ENCODE results near the gene SLC4A4.

SLC4A4 gene

DNA sequence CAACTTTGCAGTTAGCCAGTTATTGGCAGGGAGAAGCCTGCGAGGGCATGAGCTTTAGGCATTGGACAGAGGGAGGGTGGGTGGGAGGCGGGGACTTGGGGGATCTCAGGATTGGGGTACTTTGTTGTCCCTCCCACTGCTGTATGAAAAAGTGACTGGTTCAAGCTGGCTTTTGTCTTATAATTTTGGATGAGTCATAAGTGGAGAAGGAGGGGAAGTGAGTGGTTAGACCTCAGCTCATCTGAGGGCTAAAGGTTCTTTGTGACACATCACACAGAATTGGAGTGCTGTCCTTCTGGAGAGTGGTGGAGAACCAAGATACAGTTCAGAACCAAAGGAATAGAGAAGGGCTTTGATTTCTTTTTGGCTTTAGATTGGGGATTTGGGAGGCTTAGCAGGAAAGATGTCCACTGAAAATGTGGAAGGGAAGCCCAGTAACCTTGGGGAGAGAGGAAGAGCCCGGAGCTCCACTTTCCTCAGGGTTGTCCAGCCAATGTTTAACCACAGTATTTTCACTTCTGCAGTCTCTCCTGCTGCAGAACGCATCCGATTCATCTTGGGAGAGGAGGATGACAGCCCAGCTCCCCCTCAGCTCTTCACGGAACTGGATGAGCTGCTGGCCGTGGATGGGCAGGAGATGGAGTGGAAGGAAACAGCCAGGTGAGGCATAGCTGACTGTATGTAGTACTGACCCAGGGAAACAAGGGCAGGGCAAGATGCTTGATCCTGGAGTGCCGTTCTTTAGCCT is at the start of gene SLC4A4:
TSS of gene SLC4A4 (plus strand) at position 175 of the 748 bp plus-strand sequence.
- DNase-seq (ENCODE audit: low spot score): no peak

DNA sequence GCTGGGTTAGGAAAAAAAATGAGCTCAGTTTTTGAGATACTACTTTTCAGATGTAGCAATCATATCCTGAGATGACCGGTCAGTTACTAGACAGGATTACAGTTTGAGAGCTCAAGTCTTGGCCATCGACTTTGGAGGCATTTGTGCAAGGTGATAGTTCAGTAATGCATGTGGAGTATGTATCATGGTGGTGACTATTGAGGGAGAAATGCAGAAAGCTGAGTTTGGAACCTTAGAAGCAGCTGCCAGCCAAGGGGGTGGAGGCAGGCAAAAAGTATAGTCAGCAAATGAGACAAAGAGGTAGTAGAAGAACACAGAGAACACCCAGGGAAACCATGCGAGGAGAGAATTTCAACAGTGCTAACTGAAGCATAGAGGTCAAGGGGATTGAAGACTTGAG is 48.7 kb upstream of the SLC4A4 start:
- no peak for DNase-seq (ENCODE audit: low spot score)

DNA sequence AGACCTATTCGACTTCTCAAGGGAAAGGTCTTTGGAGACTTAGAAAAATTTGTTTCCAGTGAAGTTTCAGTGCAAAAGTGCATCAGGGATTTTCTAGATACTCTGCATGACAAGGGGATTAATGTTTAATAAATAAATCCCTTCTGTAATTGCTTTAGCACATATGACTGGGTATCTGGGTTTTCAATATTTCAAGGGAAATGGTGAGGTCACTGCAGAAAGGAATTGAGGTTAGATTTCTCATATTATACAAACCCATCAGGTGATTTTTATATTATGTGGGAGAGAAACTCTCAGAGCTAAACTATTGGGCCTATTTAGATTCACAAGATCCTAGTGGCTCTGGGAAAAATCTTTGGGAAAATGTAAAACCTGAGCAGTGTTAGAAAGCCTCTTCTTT is 48.3 kb upstream of the SLC4A4 start:
- DNase-seq (ENCODE audit: low spot score): no peak

DNA sequence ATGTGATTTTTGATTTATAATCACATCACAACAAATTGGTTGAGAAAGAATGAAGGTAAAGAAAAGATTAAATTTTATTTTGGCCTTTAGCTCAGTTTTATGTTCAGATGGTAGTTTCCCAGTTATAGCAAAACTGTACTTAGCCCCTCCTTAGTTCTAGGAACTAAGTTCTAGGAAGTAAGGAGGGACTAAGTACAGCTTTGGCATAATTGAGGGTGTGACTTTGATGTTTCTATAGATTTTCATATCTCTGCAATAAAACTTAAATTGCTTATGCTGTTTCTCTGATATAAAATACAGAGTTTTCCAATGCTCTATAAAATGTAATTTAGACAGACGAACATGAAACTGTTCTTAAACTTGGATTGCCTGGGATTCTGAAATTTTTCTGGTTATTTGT is 46.6 kb upstream of the SLC4A4 start:
- no peak for DNase-seq (ENCODE audit: low spot score)

DNA sequence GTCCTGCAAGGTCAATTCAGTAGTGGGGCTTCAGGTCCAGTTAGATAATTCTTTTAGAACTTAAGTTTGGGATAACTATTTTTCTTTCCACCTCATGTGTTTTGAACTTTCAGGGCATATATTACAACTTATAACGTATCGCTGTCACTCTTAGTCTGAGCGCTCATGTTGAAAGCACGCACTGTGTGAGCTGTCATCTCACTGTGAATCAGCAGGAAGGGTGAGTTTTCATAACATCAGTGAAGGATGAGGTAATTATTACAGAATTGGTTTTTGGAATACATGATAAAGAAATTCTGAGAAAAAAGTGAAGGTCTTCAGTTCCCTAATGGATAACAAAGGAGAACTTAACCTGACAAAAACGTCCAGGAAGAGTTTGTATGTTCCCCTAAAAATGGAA is 45.1 kb upstream of the SLC4A4 start:
- DNase-seq (ENCODE audit: low spot score): no peak

DNA sequence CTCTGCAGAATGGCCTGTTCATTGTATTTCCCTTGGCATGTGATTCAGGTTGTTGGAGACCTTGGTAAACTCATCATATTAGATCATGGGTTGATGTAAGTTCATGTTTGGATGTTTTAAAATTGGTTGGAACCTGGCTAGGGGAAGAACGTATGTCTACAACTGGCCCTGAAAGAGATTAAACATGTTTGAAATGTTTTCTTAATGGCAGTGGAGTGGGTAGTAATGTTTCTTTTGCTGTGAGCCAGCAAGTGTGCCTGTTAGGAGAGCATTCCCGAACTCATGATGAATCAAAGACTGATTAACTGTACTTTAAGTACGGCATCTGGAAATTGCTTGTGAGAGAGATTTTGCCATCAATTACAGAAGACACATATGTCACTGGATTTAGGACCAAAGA is 44.5 kb upstream of the SLC4A4 start:
- no peak for DNase-seq (ENCODE audit: low spot score)

DNA sequence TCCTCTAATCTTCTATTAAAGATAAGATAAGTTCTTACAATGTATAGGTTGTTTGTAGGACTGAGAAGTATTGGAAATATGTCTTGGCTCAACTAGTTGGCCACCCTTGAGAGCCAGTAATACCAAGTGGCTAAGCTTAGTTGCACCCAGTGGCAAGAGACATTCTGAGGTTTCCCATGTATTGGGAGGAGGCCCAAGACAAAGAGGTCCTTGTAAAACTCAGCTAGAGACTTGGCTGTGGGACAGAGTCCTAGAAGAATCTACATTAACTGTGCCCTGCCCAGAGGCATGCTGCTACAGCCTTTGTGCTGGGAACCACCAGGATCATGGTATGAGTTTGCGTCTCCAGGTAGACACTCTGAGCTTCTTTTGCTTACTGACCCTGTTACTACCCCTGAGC is 41.9 kb upstream of the SLC4A4 start:
- DNase-seq (ENCODE audit: low spot score): no peak

DNA sequence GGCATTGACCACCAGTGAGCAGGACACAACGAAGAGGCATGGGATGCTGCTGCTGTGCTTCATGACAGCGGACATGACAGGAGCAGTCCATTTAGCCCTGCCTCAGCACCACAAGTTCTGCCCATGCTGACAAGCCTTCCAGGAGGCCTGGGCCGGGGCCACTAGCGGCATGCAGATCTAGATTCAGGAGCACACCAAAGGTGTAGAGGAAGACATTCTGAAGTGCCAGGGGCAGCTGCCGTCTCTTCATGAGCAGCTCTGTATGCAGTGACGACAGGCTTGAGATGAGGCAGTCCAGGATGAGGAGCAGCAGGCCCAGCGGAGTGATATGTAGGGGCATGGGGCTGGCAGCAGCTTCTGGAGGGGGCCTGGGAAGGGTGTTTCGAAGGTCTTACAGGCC is 38.5 kb upstream of the SLC4A4 start:
- no peak for DNase-seq (ENCODE audit: low spot score)

DNA sequence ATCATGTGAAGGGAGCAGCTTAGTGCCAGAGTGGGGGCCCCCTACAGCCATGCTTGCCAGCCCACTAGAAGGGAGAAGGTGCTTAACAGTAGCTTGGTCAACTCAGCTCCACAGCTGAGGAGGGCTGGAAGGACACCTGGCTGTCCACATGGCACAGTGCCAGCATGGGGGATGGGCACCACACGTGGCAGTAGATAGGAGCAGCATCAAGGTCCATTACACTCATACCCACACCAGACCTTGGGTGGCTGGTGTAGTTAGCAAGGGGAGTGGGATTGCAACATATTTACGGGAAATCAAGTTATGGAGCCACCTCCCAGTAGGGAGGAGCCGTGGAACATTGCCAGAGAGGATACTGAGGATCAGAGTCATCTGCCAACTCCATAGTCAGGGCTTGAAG is 37.9 kb upstream of the SLC4A4 start:
- no peak for DNase-seq (ENCODE audit: low spot score)

DNA sequence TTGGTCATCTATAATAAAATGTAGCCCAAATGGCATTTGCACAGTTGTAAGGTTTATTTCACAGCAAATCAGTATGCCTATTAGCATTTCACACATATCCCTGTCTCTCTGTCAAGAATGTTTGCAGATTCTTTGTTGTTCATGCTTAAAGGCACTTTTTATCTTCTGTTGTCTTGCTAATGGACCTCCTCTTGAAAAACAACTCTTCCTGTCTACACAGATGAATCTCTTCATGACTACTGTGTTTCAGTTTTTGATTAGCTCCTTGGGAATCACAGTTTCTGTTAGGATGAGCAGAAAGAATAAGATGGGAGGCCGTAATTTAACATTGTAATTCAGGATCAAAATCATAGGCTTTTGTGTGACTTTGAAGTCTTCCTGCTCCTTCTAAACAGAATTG is 35.5 kb upstream of the SLC4A4 start:
- DNase-seq (ENCODE audit: low spot score): no peak

DNA sequence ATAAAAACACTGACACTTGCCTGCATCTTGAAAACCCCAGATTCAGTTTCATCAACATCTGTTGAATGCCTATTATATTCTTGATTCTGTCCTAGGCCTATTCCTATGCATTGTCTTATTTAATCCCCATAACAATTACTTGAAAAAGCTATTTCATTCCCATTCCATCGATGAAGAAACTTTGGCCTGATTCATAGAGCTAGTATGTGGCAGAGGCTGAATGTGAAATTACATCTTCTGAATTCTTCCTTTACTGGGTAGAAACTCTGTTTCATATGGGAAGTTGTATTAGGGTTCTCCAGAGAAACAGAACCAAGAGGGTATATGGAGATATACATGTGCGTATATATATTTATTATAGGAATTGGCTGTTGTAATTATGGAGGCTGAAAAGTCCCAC is 35.0 kb upstream of the SLC4A4 start:
- DNase-seq (ENCODE audit: low spot score): no peak

DNA sequence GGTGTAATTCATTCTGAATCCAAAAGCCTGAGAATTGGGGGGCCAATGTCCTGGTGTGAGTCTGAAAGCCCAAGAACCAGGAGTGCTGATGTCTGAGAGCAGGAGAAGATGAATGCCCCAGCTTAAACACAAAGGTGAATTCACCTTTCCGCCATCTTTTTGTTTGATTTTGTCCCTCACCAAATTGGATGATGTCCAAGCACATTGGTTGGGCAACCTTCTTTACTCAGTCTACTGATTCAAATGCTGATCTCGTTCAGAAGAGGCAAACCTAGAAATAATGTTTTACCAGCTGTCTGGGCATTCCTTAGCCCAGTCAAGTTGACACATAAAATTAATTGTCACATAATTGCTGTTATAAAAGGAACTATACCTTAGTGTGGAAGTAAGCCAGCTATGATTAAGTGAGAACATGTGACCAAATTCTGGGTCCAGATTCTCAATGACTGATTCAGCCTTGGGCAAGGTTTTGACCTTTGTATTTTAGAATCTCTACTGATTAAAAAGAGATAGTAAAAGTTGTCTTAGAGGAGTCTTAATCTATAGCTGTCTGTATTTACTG is 34.5 kb upstream of the SLC4A4 start:
- DNase-seq (ENCODE audit: low spot score): no peak

DNA sequence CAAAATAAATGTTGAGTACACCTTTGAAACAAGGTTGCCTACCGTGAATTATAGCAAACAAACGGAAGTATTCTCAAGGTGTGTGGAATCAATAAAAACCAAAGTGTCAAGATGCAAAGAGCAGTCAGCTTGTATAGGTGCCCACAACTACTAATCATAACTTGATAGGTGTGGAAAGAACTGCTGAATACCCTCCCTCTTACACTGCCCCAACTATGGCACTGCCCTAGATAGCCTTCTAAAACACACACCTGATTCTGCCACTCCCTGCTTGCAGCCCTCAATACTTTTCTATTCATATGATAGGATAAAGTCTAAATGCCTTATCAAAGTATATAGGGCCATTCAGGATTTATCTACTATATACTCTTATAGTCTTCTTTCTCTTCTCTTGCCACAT is 31.1 kb upstream of the SLC4A4 start:
- no peak for DNase-seq (ENCODE audit: low spot score)

DNA sequence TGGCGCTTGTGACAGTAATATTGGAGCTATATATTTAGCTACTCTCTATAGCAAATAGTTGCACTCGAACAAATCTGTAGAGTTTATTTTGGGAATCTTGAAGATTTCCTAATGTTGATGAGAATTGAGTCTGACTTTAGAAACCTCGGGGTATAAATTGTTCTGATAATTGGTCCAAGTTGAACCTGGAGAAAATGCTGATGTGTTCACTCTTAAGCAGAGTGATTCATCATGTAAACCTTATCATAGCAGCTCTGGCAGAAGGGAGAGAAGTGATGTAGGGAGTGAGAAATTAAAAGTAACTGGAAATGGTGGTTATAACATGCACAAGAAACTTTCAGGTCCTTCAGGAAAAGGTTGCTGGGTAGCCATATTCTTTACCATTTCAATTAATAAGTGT is 16.4 kb upstream of the SLC4A4 start:
- no peak for DNase-seq (ENCODE audit: low spot score)

DNA sequence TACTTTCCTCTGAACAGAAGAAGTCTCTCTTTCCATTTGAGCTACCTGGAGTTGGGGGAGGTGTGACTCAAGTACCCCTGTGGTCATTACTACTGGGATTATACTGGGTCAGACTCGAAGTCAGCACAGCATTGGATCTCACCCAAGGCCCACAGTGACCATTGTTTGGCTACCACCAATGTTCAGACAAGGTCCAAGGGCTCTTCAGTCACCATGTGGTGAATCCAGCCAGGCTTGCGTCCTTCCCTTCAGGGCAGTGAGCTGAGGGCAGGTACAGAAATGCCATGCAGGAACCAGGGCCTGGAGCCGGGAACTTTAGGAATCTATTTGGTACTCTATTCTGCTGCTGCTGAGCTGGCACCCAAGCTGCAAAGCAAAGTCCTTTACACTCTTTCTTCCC is 5.5 kb upstream of the SLC4A4 start:
- DNase-seq (ENCODE audit: low spot score): no peak

DNA sequence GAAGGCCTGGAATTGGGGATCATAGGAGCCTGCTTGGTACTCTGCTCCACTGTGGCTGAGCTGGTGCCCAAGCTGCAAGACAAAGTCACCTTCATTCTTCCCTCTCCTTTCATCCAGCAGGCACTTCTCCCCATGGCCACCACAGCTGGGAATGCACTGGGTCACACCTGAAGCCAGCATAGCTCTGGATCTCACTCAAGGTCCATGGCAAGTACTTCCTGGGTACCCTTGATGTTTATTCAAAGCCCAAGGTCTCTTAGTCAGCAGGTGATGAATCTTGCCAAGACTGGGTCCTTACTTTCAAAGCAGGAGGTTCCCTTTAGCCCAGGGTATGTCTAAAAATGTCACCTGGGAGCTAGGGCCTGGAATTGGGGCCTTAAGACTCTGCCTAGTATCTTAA is 4.9 kb upstream of the SLC4A4 start:
- no peak for DNase-seq (ENCODE audit: low spot score)

DNA sequence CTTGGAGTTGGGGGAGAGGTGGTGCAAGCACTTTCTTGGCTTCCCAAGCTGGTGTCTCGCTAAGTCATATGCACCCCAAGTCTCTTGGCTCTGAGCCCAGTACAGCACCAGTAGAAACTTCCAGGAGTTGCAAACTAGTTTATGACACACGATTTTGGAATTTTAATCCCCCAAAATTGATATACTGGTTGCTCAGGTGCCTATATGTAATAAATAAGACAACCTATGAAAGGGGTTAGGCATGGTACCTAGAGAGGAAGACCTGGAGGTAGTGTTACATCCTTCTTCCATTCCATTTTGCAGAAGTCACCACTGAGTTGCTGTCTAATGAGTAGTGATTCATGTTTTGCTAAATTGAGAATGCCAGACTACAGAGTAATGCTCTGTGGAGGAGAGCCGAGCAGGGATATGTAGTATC is 4.3 kb upstream of the SLC4A4 start:
- no peak for DNase-seq (ENCODE audit: low spot score)

DNA sequence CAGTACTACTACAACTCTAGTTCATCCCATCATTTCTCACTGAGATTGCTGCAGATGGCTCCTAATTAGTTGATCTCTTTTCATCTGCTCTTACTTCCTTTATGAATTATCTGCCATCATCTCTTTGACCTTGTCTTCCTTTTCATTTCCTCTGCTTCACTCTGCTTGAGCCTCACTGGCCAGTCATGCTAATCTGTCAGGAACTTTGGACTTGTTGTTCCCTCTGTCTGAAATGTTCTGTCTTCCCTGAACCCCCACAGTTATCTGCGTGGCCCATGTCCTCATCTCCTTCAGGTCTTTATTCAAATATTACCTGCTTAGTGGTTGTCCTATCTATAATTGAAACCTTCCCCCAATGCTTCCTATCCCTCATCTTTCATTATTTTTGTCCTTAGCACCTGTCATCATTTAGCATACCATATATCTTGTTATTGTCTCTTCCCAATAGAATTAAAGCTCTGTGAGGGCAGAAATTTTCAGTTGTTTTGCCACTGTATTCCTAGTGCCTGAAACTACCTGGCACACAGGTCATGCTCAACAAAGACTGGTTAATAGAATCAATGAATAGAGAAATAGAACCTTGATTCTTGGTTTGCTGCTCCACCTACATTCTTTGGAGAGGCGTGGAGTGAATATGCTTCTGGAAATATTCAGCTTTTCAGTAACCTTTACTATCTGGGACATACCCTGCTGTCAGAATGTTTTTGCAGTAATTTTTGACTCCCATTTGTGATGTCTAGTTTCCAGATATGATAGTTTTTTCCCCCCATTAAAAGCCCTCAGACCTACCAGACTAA is 5.0 kb downstream of the SLC4A4 start:
- no peak for DNase-seq (ENCODE audit: low spot score)

DNA sequence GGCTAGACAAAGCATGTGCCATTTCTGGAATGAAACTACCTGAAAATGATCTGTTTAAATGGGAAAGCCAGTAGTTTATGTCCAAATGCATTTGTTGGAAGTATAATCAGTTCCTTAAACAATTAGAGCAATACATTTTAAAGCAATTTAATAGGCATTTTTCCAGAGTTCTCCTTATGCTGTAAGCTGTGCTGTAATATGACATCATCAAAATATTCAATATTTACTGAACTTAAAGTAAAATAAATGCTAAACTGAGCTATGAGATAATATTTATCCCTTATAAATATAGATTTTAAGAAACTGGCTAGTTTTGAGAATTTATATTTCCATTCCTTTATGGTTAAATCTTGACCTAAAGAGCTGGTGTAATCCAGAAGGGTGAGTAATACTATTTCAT is 7.9 kb downstream of the SLC4A4 start:
- no peak for DNase-seq (ENCODE audit: low spot score)

DNA sequence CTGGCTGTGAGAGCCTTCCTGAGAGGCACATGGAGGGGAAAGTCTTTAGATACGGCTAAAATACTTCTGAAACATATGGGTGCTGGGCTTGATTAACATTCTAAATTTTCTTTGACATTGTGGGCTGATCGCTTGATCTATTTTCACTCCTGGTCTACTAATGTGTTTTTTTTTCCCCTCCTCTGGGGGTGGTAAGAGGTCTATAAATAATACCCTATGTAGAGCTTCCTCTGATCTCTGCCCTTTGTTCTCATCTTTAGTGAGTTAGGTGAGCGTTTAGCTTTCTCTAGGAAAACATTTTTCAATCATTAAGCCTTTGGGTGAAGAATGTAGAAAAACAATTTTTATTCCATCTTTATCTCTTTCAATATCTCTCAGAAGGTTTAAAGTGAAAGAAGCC is 9.8 kb downstream of the SLC4A4 start:
- DNase-seq (ENCODE audit: low spot score): no peak

DNA sequence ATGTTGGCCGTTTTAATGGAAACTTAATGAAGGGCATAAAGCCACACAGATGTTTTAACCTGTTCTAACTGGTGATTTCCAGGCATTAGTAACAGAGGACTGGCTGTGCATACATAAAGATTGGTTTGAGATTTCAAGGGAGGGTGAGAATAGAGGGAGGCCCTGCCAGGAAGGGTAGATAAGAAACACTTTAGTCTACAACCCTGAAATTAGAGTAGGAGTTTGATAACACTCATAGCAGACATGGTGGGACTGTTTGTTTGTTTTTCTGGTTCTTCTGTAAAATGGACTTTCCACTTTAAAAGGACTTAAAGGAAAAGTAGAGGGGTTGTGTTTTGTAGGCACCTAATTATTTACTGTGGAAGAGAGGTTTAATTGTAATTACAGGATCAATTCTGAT is 16.2 kb downstream of the SLC4A4 start:
- DNase-seq (ENCODE audit: low spot score): no peak

DNA sequence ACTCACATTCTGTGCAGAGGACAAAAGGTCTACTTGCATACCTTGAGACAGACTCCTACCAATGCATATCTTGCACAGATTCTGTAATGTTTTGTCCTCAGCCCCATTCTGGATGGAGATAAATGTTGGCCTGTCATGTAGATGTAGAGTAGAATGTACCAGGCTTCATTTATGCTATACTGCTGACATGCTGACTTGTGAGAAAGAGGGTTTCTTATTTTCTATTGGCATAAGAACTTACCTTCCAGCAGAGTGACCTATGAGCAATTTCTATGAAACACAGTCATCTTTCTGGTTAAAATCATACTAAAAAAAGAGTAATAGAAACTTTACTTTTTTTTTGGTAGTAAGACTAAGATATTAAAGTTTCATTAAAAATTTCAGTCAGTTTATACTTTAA is 17.2 kb downstream of the SLC4A4 start:
- no peak for DNase-seq (ENCODE audit: low spot score)

DNA sequence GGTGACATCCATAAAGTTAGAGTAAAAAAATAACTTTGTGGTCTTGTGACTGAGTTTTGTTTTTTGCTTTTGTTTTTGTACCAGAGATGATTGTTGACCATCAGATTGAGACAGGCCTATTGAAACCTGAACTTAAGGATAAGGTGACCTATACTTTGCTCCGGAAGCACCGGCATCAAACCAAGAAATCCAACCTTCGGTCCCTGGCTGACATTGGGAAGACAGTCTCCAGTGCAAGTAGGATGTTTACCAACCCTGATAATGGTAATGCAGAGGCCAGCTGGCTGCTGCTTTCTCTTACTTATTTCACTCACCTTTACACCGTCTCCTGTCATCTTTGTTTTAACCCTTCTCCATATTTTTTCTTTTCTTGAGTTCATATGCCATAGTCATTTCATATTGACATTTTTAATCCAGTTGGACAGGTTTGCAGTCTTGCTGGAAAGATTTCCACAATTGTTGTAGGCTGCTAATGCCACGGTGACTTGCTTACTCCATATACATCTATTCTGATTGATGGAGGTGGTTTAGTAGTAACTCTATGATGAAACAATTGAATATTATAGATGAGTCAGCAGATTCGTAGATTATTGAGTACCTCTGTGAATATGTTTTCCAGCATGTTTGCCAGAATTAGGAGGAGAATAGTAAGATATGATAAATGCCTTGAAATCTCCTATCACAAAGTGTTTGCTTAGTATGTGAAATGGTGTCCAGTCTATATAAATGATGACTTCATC is 18.3 kb downstream of the SLC4A4 start:
- DNase-seq (ENCODE audit: low spot score): no peak

Measured in kidney capillary endothelial cell (primary cell).